Glutamatergic neuron (in vitro differentiated cells): ENCODE data around the gene ADTRP. TPM values are rescaled to one million over a fixed set of nuclear protein-coding genes. Genes with fewer than 3 reads are reported as not detected.

Source experiments
- DNase-seq: peaks from one replicate; pipeline ENCODE4 v3.0.0; 2022
- H3K27ac Mint-ChIP-seq: one replicate; pipeline ENCODE4 v1.8.0; 2020; ENCODE audit warnings: mild to moderate bottlenecking, mixed read lengths, inconsistent platforms; ENCODE audit not compliant: unreplicated experiment
- H3K27me3 Mint-ChIP-seq: one replicate; pipeline ENCODE4 v1.8.0; 2020; ENCODE audit warnings: mild to moderate bottlenecking, moderate library complexity, mixed read lengths, inconsistent platforms; ENCODE audit not compliant: unreplicated experiment
- H3K36me3 Mint-ChIP-seq: one replicate; pipeline ENCODE4 v1.8.0; 2020; ENCODE audit warnings: mild to moderate bottlenecking, mixed read lengths, inconsistent platforms; ENCODE audit not compliant: unreplicated experiment
- H3K4me1 Mint-ChIP-seq: one replicate; pipeline ENCODE4 v1.8.0; 2020; ENCODE audit warnings: mild to moderate bottlenecking, low read depth, mixed read lengths, inconsistent platforms; ENCODE audit not compliant: unreplicated experiment
- H3K4me3 Mint-ChIP-seq: one replicate; pipeline ENCODE4 v1.8.0; 2020; ENCODE audit warnings: mild to moderate bottlenecking, mixed read lengths, inconsistent platforms; ENCODE audit not compliant: unreplicated experiment
- H3K9me3 Mint-ChIP-seq: one replicate; pipeline ENCODE4 v1.8.0; 2020; ENCODE audit warnings: mild to moderate bottlenecking, moderate library complexity, mixed read lengths, inconsistent platforms; ENCODE audit not compliant: unreplicated experiment
- total RNA-seq: library from RNA; stranded (reverse); fragmentation: NEBNext Ultra II Directional; extraction: Animal tissue kit (Norgen Biotek cat#: 25700); gene quantifications from one replicate; pipeline ENCODE4 v1.2.1, GENCODE V29; 2021; ENCODE audit not compliant: unreplicated experiment
- TF ChIP-seq, protein P1 (sequence below): fragments of 200-600 bp; sonication (generic); IDR thresholded peaks from one replicate; pipeline ENCODE4 v1.5.0; 2021; ENCODE audit not compliant: partially characterized antibody, unreplicated experiment

Gene ADTRP
- total RNA-seq, 1 donor from 2014 or later = not detected

DNA sequence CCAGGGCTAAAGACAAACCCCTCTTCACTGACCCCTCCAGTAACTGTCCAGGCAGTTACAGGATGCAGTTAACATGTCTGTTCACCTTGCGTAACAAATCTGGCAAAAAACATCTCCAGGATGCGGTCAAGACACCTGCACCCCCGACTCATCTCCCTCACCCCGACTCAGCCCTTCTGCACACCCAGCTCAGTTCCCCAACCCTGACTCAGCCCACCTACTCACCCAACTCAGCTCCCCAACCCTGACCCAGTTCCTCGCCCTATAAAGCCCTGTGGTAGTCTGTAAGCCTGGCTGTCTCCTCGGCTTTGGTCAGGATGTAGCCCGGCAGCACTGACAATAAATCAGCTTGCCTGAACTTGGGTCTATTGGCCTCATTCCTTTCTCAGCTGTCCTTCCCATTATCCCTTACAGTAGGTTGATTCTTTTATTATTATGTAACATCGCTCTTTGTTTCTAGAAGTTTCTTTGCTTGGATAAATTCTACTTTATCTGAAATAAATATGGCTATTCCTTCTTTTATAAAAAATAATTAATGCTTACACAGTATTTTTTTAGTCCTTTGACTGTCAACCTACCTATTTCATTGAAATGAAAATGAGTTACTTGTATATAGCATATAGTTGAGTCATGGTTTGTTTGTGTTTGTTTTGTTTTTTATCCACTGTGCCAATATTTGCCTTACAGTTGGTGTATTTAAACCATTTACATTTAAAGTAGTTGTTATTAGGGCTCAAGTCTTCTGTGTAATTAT, 12.9 kb upstream of the ADTRP start:
- H3K36me3 Mint-ChIP-seq = peaks cover 8% of the 10 kb centered on the region
- no peak overlapping the region for H3K27ac Mint-ChIP-seq
- peaks cover 5% of the 10 kb centered on the region for H3K9me3 Mint-ChIP-seq
- H3K4me3 Mint-ChIP-seq = no peak overlapping the region
- TF ChIP-seq, protein P1, sequence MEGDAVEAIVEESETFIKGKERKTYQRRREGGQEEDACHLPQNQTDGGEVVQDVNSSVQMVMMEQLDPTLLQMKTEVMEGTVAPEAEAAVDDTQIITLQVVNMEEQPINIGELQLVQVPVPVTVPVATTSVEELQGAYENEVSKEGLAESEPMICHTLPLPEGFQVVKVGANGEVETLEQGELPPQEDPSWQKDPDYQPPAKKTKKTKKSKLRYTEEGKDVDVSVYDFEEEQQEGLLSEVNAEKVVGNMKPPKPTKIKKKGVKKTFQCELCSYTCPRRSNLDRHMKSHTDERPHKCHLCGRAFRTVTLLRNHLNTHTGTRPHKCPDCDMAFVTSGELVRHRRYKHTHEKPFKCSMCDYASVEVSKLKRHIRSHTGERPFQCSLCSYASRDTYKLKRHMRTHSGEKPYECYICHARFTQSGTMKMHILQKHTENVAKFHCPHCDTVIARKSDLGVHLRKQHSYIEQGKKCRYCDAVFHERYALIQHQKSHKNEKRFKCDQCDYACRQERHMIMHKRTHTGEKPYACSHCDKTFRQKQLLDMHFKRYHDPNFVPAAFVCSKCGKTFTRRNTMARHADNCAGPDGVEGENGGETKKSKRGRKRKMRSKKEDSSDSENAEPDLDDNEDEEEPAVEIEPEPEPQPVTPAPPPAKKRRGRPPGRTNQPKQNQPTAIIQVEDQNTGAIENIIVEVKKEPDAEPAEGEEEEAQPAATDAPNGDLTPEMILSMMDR = no peak
- no peaks in the 10 kb centered on the region for H3K4me1 Mint-ChIP-seq
- H3K27me3 Mint-ChIP-seq = peaks cover 3% of the 10 kb centered on the region
- DNase-seq = no peak

DNA sequence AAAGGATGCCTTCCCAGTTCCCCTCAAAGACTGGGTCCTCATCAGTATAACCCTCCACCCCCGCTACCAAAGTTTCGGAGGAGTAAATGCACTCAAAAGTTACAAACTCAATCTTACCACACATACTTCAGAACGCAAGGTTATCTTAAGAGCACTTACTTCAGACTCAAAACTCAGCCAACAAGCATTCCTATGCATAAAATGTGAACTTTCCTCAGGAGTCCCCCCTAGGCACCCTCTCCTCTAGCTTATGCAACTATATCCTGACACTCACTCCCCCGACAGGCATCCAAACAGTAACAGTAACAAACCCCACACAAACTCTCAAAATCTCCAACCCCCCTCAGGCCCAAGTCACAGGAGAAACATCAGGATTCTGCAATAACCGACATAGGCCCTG, 11.1 kb upstream of the ADTRP start:
- no peak for DNase-seq
- Mint-ChIP-seq H3K27me3 (peaks cover 3% of the 10 kb centered on the region), H3K36me3 (peaks cover 8% of the 10 kb centered on the region), H3K9me3 (peaks cover 5% of the 10 kb centered on the region), H3K27ac (no peak overlapping the region), H3K4me1 (no peaks in the 10 kb centered on the region), H3K4me3 (no peak overlapping the region)
- TF ChIP-seq, protein P1 = no peak

DNA sequence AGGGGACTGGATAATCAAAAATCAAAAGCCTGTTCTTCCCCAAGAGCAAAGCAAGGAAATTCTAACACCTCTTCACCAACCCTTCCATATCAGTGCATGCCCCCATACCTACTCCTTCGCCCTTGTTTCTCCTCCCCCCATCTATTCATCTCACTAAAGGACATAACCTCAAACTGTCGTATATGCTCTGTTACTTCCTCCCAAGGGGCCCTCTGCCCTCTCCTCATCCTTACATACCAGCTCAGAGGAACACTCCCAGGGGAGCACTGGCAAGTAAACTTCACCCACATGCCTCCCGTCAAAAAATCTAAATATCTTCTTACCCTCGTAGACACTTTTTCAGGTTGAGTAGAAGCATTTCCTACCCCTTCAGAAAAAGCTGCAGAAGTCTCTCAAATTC, 9.4 kb upstream of the ADTRP start:
- no peaks in the 10 kb centered on the region for H3K4me1 Mint-ChIP-seq
- H3K27me3 Mint-ChIP-seq = peaks cover 2% of the 10 kb centered on the region
- H3K4me3 Mint-ChIP-seq = no peak overlapping the region
- peaks cover 4% of the 10 kb centered on the region for H3K36me3 Mint-ChIP-seq
- H3K9me3 Mint-ChIP-seq = peaks cover 6% of the 10 kb centered on the region
- H3K27ac Mint-ChIP-seq = no peak overlapping the region
- TF ChIP-seq, protein P1 = no peak
- DNase-seq = no peak

- no peak overlapping the region for H3K27ac Mint-ChIP-seq
These were observed 7.4 kb upstream of the ADTRP start for GRCh38 chr6:11785774-11786579.

More at GRCh38 chr6:11785774-11786579, 7.4 kb upstream of the ADTRP start:
- no peaks in the 10 kb centered on the region for H3K36me3 Mint-ChIP-seq
- TF ChIP-seq, protein P1 = no peak
- DNase-seq = no peak
- peaks cover 1% of the 10 kb centered on the region for H3K9me3 Mint-ChIP-seq
- no peaks in the 10 kb centered on the region for H3K4me1 Mint-ChIP-seq
- no peaks in the 10 kb centered on the region for H3K27me3 Mint-ChIP-seq
- H3K4me3 Mint-ChIP-seq = no peak overlapping the region
